NCI-H2107 (cell line): Measurements from ENCODE around the gene SLC39A5.

ENCODE experiments used
- DNase-seq: peaks from one replicate; lab custom pipeline; 2025; lab: John Stamatoyannopoulos, UW

The SLC39A5 gene

GRCh38 chr12:56213878-56214277 lies 16.0 kb upstream of the SLC39A5 start:
- DNase-seq: no peak

- DNase-seq: no peak
These were observed 13.4 kb upstream of the SLC39A5 start for GRCh38 chr12:56216461-56216860.

DNA sequence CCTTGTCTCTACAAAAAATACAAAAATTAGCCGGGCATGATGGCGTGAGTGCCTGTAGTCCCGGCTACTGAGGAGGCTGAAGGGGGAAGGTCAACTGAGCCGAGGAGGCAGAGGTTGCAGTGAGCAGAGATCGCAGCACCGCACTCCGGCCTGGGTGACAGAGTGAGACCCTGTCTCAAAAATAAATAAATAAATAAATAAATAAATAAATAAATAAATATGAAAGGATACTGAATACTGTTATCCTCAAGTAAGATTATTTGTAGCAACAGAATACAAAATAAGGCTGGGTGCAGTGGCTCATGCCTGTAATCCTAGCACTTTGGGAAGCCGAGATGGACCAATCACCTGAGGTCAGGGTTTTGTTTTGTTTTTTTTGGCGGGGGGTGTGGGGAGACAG lies 10.0 kb upstream of the SLC39A5 start:
- DNase-seq: no peak

DNA sequence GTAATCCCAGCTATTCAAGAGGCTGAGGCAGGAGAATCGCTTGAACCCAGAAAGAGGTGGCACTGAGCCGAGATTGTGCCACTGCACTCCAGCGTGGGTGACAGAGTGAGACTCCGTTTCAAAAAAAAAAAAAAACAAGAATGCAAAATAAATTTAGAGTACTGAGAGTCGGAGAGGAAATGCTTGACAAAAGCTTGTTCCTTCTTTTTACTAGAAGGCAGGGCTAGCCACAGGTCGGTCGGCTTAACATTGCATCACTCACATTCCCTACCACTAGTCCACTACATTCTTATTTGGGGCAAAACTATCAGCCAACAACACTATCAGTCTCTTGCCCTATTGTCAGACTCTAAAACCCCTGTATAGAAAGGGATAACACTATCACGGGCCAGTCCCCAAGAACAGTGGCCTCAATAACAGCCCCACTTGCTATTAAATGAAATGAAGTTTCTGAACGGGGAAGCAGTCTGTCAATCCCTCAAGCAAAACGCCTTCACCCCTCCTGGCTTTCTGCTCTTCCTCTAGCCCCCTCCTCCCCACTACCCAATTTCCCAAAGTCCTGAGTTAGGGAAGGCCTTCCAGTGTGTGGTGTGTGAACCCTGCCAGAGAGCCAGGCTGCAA lies 9.1 kb upstream of the SLC39A5 start:
- no peak for DNase-seq

DNA sequence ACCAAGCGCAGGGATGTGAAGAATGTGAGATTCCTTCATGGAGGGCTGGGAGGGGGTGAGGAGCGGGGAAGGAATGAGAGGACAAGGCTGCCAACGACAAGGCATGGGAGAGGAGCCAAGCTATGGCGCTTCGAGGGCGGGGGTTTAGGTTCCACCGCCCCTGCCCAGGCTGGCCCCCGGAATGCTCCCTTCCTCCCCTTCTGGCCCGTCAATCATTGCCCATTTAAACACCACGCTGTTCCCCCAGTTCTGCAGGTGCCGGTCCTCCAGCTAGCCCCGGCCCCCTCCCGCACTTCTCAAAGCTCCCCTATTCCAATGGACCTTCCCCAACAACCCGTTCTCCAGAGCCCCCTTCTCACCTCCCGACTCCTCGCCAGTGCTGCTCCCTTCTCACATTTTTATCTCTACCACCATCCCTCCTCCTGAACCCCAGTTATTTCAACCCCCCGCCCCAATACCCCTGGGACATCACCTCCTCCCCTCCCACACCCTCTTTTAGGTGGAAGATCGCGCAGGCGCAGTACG lies 8.6 kb upstream of the SLC39A5 start:
- DNase-seq: no peak

- peak; percentile 92 for DNase-seq
These were observed 7.9 kb upstream of the SLC39A5 start, which contains the start of gene RNF41 for GRCh38 chr12:56221757-56222530. Gene RNF41 (minus strand): TSS chr12:56221922. CDS start chr12:56214047, 7,875 bp downstream.

GRCh38 chr12:56222531-56222895 lies 7.3 kb upstream of the SLC39A5 start:
- DNase-seq: no peak

DNA sequence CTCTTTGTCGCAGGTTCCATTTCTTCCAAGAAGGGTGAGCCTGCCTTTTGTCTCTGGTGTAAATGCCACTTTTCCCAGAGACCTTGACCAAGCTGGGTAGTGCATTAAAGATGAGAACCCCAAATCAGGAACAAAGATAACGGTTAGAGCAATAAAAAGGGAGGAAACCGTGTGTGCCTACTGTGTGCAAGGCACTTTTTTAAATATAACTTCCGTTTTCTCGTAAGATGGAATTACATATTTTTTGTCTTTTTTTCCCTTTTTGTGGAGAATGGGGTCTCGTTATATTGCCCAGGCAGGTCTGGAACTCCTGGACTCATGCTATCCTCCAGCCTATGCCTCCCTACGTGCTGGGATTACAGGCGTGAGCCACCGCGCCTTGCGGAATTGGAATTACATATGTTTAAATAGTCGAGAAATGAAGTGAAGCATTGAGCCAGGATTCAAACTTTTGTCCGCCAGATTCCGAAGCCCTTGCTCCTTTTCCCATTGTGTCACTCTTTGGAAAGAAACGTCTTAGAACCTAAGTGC lies 6.2 kb upstream of the SLC39A5 start:
- DNase-seq: no peak

- DNase-seq: peak; percentile 97
These were observed 5.6 kb upstream of the SLC39A5 start, which contains the start of gene NABP2 for GRCh38 chr12:56224102-56224701. Gene NABP2 (plus strand): TSS chr12:56224342. CDS start chr12:56224857, 515 bp downstream.

- no peak for DNase-seq
These were observed 4.9 kb upstream of the SLC39A5 start for GRCh38 chr12:56224954-56225353.

DNA sequence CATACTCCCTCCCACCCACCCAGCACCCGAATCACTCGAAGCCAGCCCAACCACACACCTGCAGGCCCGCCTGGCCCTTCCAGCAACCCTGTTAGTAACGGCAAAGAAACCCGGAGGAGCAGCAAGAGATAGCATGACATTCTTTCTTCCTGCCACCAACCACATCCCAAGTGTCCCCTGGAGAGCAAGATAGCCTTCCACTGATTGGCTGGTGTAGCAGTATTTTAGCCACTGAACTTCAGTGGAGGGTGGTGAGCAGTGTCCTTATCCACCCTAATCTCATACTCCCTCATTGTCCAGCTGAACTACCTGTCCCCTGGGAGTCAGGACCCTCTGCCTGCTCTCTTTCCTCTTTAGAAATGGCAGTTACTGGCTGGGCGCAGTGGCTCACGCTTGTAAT lies 769 bp upstream of the SLC39A5 start:
- no peak for DNase-seq

DNA sequence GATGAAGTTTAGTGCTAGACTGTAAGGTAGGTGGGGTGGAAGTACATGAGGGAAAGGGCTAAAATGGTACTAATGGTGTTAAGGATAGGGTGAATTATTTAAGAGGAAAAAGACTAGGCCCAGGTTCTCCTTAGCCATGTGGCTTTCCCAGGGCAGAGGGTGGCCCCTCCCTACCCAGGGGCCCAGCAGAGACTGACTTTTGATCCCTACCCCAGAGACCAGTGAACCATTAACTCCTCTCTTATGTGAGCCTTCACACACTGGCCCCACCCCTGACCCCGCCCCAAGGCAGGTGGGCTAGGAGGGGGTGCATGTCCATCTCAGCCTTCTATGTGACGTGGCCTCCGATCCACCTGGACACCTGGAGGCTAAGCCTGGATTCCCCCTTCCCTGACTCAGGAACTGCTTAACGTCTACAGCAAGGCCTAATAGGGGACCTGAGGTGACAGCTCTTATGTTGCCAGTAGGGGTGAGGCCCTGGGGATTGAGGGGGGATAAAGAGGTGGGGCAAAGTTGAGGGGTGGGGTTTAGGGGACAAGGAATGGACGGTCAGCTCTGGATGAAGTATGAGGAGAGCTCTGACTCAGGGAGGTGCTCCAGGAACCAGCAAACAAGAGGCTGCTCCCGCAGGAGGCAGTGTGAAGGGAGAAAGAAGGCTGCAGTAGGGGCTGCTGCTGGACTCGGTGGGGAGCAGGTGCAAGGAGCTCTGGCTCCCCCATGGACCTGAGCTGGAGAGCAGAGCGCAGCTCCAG lies 757 bp downstream of the SLC39A5 start:
- no peak for DNase-seq

GRCh38 chr12:56231184-56231582 lies 1.3 kb downstream of the SLC39A5 start:
- no peak for DNase-seq

DNA sequence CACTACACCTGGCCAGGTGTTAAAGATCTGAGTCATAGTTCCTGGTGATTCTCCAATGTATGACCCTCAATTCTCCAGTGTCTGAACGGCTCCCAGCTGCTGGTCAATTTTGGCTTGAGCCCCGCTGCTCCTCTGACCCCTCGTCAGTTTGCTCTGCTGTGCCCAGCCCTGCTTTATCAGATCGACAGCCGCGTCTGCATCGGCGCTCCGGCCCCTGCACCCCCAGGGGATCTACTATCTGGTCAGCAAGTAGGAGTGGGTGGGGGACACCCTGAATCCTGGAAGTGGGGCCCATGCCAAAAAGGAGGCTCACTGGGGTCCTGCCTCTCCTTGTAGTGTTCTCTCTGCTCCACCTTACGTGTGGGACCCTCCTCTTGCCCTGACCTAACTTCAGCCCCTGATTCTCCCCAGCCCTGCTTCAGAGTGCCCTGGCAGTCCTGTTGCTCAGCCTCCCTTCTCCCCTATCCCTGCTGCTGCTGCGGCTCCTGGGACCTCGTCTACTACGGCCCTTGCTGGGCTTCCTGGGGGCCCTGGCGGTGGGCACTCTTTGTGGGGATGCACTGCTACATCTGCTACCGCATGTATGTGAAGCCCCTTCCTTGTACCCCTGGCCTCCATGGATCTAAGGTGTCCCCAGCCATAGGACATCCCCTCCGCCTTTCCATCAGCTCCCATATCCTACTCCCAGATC lies 5.0 kb downstream of the SLC39A5 start:
- no peak for DNase-seq

- DNase-seq: no peak
These were observed 6.2 kb downstream of the SLC39A5 start for GRCh38 chr12:56236091-56236490.

DNA sequence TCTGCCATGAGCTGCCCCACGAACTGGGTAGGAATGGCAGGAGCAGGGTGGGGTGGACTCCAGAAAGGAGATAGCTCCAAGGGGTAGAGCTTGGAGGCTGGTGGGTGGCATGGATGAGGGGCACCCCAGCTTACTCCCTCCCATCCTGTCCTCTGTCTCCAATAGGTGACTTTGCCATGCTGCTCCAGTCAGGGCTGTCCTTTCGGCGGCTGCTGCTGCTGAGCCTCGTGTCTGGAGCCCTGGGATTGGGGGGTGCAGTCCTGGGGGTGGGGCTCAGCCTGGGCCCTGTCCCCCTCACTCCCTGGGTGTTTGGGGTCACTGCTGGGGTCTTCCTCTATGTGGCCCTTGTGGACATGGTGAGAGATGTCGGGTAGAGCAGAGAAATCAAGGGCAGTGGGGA lies 7.1 kb downstream of the SLC39A5 start:
- no peak for DNase-seq

- DNase-seq: no peak
These were observed 7.7 kb downstream of the SLC39A5 start for GRCh38 chr12:56237552-56237951.

GRCh38 chr12:56241424-56242303 lies 11.8 kb downstream of the SLC39A5 start:
- DNase-seq: no peak

- DNase-seq: no peak
These were observed 13.1 kb downstream of the SLC39A5 start for GRCh38 chr12:56242986-56243385.

DNA sequence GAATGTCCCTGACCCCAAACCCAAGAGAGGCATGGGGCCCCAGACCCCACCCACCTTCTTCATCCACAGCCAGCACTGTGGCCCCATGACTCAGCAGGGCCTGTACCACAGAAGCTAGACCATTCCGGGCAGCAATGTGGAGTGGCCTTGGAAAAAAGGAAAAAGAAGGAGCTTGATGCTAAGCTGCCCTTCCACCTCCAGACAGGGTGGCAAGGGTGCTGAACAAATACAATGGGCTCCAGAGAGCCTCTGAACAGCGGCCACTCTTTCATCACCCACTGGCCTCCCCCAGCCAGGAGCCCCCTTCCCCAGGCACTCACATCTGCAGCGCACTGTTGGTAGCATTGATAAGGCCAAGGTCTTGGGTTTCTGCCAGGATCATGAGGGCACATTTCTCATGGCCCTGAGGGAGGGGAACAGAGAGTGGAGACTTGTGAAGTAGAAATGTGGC lies 13.9 kb downstream of the SLC39A5 start:
- DNase-seq: no peak
